ENCODE results near the gene PON2.
"Not testable (repeated sequence)": the region's sequence is repeated elsewhere in the genome, so short reads cannot be mapped to it uniquely, and the experiment has no call there.

Gene PON2

GRCh38 chr7:95434557-95435421 is at the start of gene PON2:
Gene PON2 (minus strand): TSS chr7:95435028. CDS start chr7:95434951, 77 bp downstream.
- peak; percentile 79 for DNase-seq

GRCh38 chr7:95482424-95482823 is 47.6 kb upstream of the PON2 start:
- no peak for DNase-seq

GRCh38 chr7:95481271-95482165 is 46.7 kb upstream of the PON2 start:
- DNase-seq, result no peak

GRCh38 chr7:95479992-95480624 is 45.3 kb upstream of the PON2 start:
- no peak for DNase-seq

GRCh38 chr7:95478272-95479037 is 43.6 kb upstream of the PON2 start:
- no peak for DNase-seq

GRCh38 chr7:95476904-95477594 is 42.2 kb upstream of the PON2 start:
- peak; percentile 62 for DNase-seq

GRCh38 chr7:95476072-95476847 is 41.4 kb upstream of the PON2 start:
- no peak for DNase-seq

- no peak for DNase-seq
Measured at GRCh38 chr7:95473276-95473985, 38.6 kb upstream of the PON2 start.

- DNase-seq, result no peak
Measured at GRCh38 chr7:95472581-95473161, 37.8 kb upstream of the PON2 start.

- no peak for DNase-seq
Measured at GRCh38 chr7:95471071-95471470, 36.2 kb upstream of the PON2 start.

GRCh38 chr7:95470452-95470851 is 35.6 kb upstream of the PON2 start:
- DNase-seq, result no peak

GRCh38 chr7:95469848-95470247 is 35.0 kb upstream of the PON2 start:
- no peak for DNase-seq

- DNase-seq, result no peak
Measured at GRCh38 chr7:95469187-95469586, 34.4 kb upstream of the PON2 start.

GRCh38 chr7:95467912-95468607 is 33.2 kb upstream of the PON2 start:
- DNase-seq, result no peak

GRCh38 chr7:95460653-95461052 is 25.8 kb upstream of the PON2 start:
- DNase-seq, result not testable (repeated sequence)

GRCh38 chr7:95457947-95458346 is 23.1 kb upstream of the PON2 start:
- no peak for DNase-seq

GRCh38 chr7:95454438-95455045 is 19.7 kb upstream of the PON2 start:
- no peak for DNase-seq

- no peak for DNase-seq
Measured at GRCh38 chr7:95446618-95447017, 11.8 kb upstream of the PON2 start.

GRCh38 chr7:95444796-95445195 is 10.0 kb upstream of the PON2 start:
- no peak for DNase-seq

Measured in activated CD8-positive, alpha-beta memory T cell treated with anti-CD3 and anti-CD28 coated beads for 24 hours (primary cell).